ENCODE results near the gene THAP4. TPM values are rescaled to one million over a fixed set of nuclear protein-coding genes. Genes with fewer than 3 reads are reported as not detected.

THAP4 gene
- total RNA-seq, 1 donor from 2014 or later = 51.6 TPM

- Mint-ChIP-seq H3K9me3 (ENCODE audit: unreplicated experiment) (no peaks in the 10 kb centered on the region), H3K4me3 (ENCODE audit: unreplicated experiment) (no peak overlapping the region), H3K27ac (ENCODE audit: unreplicated experiment) (no peak overlapping the region), H3K27me3 (ENCODE audit: unreplicated experiment) (no peaks in the 10 kb centered on the region), H3K4me1 (ENCODE audit: unreplicated experiment) (peaks cover 32% of the 10 kb centered on the region), H3K36me3 (ENCODE audit: unreplicated experiment) (no peaks in the 10 kb centered on the region)
- no peak for TF ChIP-seq CTCF (IDR thresholded peaks at IDR 0.05)
- no peak for DNase-seq (ENCODE audit: extremely low spot score, unreplicated experiment)
These were observed 90.0 kb downstream of the THAP4 start for GRCh38 chr2:241546771-241547498.

GRCh38 chr2:241545523-241546473, 91.2 kb downstream of the THAP4 start:
- H3K9me3 Mint-ChIP-seq (ENCODE audit: unreplicated experiment) = no peaks in the 10 kb centered on the region
- no peak for TF ChIP-seq CTCF (IDR thresholded peaks at IDR 0.05)
- no peaks in the 10 kb centered on the region for H3K27me3 Mint-ChIP-seq (ENCODE audit: unreplicated experiment)
- H3K4me1 Mint-ChIP-seq (ENCODE audit: unreplicated experiment) = peaks cover 20% of the 10 kb centered on the region
- H3K27ac Mint-ChIP-seq (ENCODE audit: unreplicated experiment) = no peak overlapping the region
- H3K36me3 Mint-ChIP-seq (ENCODE audit: unreplicated experiment) = no peaks in the 10 kb centered on the region
- DNase-seq (ENCODE audit: extremely low spot score, unreplicated experiment) = no peak
- H3K4me3 Mint-ChIP-seq (ENCODE audit: unreplicated experiment) = no peak overlapping the region

GRCh38 chr2:241545106-241545505, 91.9 kb downstream of the THAP4 start:
- no peaks in the 10 kb centered on the region for H3K27me3 Mint-ChIP-seq (ENCODE audit: unreplicated experiment)
- H3K4me3 Mint-ChIP-seq (ENCODE audit: unreplicated experiment) = no peak overlapping the region
- peaks cover 18% of the 10 kb centered on the region for H3K4me1 Mint-ChIP-seq (ENCODE audit: unreplicated experiment)
- no peaks in the 10 kb centered on the region for H3K9me3 Mint-ChIP-seq (ENCODE audit: unreplicated experiment)
- no peaks in the 10 kb centered on the region for H3K36me3 Mint-ChIP-seq (ENCODE audit: unreplicated experiment)
- H3K27ac Mint-ChIP-seq (ENCODE audit: unreplicated experiment) = no peak overlapping the region
- no peak for TF ChIP-seq CTCF (IDR thresholded peaks at IDR 0.05)
- DNase-seq (ENCODE audit: extremely low spot score, unreplicated experiment) = no peak

GRCh38 chr2:241542278-241542605, 94.7 kb downstream of the THAP4 start:
- peaks cover 7% of the 10 kb centered on the region for H3K4me1 Mint-ChIP-seq (ENCODE audit: unreplicated experiment)
- no peaks in the 10 kb centered on the region for H3K27me3 Mint-ChIP-seq (ENCODE audit: unreplicated experiment)
- H3K4me3 Mint-ChIP-seq (ENCODE audit: unreplicated experiment) = no peak overlapping the region
- TF ChIP-seq CTCF (IDR thresholded peaks at IDR 0.05) = no peak
- H3K36me3 Mint-ChIP-seq (ENCODE audit: unreplicated experiment) = no peaks in the 10 kb centered on the region
- no peak for DNase-seq (ENCODE audit: extremely low spot score, unreplicated experiment)
- no peaks in the 10 kb centered on the region for H3K9me3 Mint-ChIP-seq (ENCODE audit: unreplicated experiment)
- no peak overlapping the region for H3K27ac Mint-ChIP-seq (ENCODE audit: unreplicated experiment)
